Measurements from ENCODE around the gene FAM20B. TPM values are rescaled to one million over a fixed set of nuclear protein-coding genes. Genes with fewer than 3 reads are reported as not detected.
"Not testable (repeated sequence)": the region's sequence is repeated elsewhere in the genome, so short reads cannot be mapped to it uniquely, and the experiment has no call there.

Gene FAM20B, protein sequence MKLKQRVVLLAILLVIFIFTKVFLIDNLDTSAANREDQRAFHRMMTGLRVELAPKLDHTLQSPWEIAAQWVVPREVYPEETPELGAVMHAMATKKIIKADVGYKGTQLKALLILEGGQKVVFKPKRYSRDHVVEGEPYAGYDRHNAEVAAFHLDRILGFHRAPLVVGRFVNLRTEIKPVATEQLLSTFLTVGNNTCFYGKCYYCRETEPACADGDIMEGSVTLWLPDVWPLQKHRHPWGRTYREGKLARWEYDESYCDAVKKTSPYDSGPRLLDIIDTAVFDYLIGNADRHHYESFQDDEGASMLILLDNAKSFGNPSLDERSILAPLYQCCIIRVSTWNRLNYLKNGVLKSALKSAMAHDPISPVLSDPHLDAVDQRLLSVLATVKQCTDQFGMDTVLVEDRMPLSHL
- 39.5 and 51.1 TPM in 2 replicates for total RNA-seq

GRCh38 chr1:179025125-179025974 is at the start of gene FAM20B:
TSS of gene FAM20B (plus strand) at chr1:179025894. CDS start at chr1:179043848, 17,954 bp downstream.
- no peaks in the 10 kb centered on the region for H3K27me3 ChIP-seq (ENCODE audit: control insufficient read depth, insufficient read depth, low read length)
- no peak for TF ChIP-seq CTCF (IDR thresholded peaks at IDR 0.05; ENCODE audit: insufficient read depth, low read length, severe bottlenecking)
- peak; percentile 68 for DNase-seq (ENCODE audit: low read depth)
- FAIRE-seq: no peak
- H3K36me3 ChIP-seq (ENCODE audit: control insufficient read depth, insufficient read depth, low read length): no peaks in the 10 kb centered on the region
- H3K4me3 ChIP-seq (ENCODE audit: low read depth, low read length): peak within 1 kb of the TSS; percentile 91

- no peaks in the 10 kb centered on the region for H3K36me3 ChIP-seq (ENCODE audit: control insufficient read depth, insufficient read depth, low read length)
- no peak for DNase-seq (ENCODE audit: low read depth)
- FAIRE-seq: no peak
- no peak for TF ChIP-seq CTCF (IDR thresholded peaks at IDR 0.05; ENCODE audit: insufficient read depth, low read length, severe bottlenecking)
- H3K27me3 ChIP-seq (ENCODE audit: control insufficient read depth, insufficient read depth, low read length): no peaks in the 10 kb centered on the region
- H3K4me3 ChIP-seq (ENCODE audit: low read depth, low read length): no peak overlapping the region
Measured at GRCh38 chr1:178976541-178976940, 49.2 kb upstream of the FAM20B start.

DNA sequence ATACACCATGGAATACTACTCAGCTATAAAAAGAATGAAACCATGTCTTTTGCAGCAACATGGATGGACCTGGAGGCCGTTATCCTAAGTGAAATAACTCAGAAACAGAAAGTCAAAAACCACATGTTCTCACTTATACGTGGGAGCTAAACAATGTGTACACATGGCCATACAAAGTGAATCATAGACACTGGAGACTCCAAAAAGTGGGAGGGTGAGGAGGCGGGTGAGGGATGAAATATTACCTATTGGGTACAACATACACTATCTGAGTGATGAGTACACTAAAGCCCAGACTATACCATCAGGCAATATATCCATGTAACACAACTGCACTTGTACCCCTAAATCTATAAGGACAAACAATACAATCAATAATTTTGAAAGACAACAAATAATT is 39.5 kb upstream of the FAM20B start:
- FAIRE-seq (no peak), DNase-seq (ENCODE audit: low read depth) (no peak)
- no peaks in the 10 kb centered on the region for H3K36me3 ChIP-seq (ENCODE audit: control insufficient read depth, insufficient read depth, low read length)
- H3K4me3 ChIP-seq (ENCODE audit: low read depth, low read length): no peak overlapping the region
- TF ChIP-seq CTCF (IDR thresholded peaks at IDR 0.05; ENCODE audit: insufficient read depth, low read length, severe bottlenecking): no peak
- H3K27me3 ChIP-seq (ENCODE audit: control insufficient read depth, insufficient read depth, low read length): no peaks in the 10 kb centered on the region

GRCh38 chr1:178988198-178988597 is 37.5 kb upstream of the FAM20B start:
- not testable (repeated sequence) for H3K27me3 ChIP-seq (ENCODE audit: control insufficient read depth, insufficient read depth, low read length); H3K36me3 ChIP-seq (ENCODE audit: control insufficient read depth, insufficient read depth, low read length); H3K4me3 ChIP-seq (ENCODE audit: low read depth, low read length); DNase-seq (ENCODE audit: low read depth); FAIRE-seq

- FAIRE-seq: no peak
- H3K27me3 ChIP-seq (ENCODE audit: control insufficient read depth, insufficient read depth, low read length): no peaks in the 10 kb centered on the region
- no peak overlapping the region for H3K4me3 ChIP-seq (ENCODE audit: low read depth, low read length)
- H3K36me3 ChIP-seq (ENCODE audit: control insufficient read depth, insufficient read depth, low read length): no peaks in the 10 kb centered on the region
- TF ChIP-seq CTCF (IDR thresholded peaks at IDR 0.05; ENCODE audit: insufficient read depth, low read length, severe bottlenecking): no peak
- no peak for DNase-seq (ENCODE audit: low read depth)
Measured at GRCh38 chr1:178993559-178993958, 32.1 kb upstream of the FAM20B start.

DNA sequence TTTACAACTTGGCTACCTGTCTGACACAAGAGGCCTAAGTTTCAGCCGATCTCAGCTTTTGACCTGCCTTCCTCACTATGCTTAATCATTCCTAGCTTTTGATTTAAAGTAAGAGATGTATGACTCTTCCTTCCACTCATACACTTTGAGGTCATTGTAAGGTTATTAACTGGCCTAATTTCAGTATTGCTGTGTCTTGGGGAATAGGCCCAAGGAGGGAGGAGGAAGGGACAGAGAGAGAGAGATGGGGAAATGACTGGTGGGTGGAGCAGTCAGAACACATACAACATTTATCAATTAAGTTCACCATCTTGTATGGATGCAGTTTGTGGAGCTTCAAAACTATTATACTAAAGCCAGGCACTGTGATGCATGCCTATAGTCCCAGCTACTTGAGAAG is 28.3 kb upstream of the FAM20B start:
- no peak for DNase-seq (ENCODE audit: low read depth)
- no peak overlapping the region for H3K4me3 ChIP-seq (ENCODE audit: low read depth, low read length)
- no peak for TF ChIP-seq CTCF (IDR thresholded peaks at IDR 0.05; ENCODE audit: insufficient read depth, low read length, severe bottlenecking)
- H3K27me3 ChIP-seq (ENCODE audit: control insufficient read depth, insufficient read depth, low read length): no peaks in the 10 kb centered on the region
- no peak for FAIRE-seq
- no peaks in the 10 kb centered on the region for H3K36me3 ChIP-seq (ENCODE audit: control insufficient read depth, insufficient read depth, low read length)

Measured in bronchial epithelial cell (primary cell).